Mesodermal cell (in vitro differentiated cells): Measurements from ENCODE around the gene FBXO36.

ENCODE experiments used
- H3K27ac ChIP-seq: 2 replicates; pipeline ENCODE4 v1.7.0; 2013; ENCODE audit warnings: mild to moderate bottlenecking, low read depth, low read length, moderate library complexity; ENCODE audit not compliant: severe bottlenecking
- H3K36me3 ChIP-seq: 2 replicates; pipeline ENCODE4 v1.7.1; 2013; ENCODE audit warnings: mild to moderate bottlenecking, low read length, moderate library complexity; ENCODE audit not compliant: control insufficient read depth, insufficient read depth
- H3K4me1 ChIP-seq: one replicate; pipeline ENCODE4 v1.7.1; 2013; ENCODE audit warnings: mild to moderate bottlenecking, low read length; ENCODE audit not compliant: insufficient read depth, control insufficient read depth, poor library complexity, severe bottlenecking
- H3K4me3 ChIP-seq: 2 replicates; pipeline ENCODE4 v1.7.0; 2013; ENCODE audit warnings: low read length, control low read depth, mild to moderate bottlenecking; ENCODE audit not compliant: insufficient read depth, poor library complexity, severe bottlenecking; ENCODE audit errors: extremely low read depth
- H3K9me3 ChIP-seq: 2 replicates; pipeline ENCODE4 v1.7.1; 2013; ENCODE audit warnings: mild to moderate bottlenecking, low read length, moderate library complexity; ENCODE audit not compliant: control insufficient read depth
- WGBS, 2 experiments: methylation state at CpG; one replicate each; pipeline ENCODE4 v1.1.5; 2013; ENCODE audit warnings: missing lambda C conversion rate in 2 of 2; ENCODE audit not compliant: insufficient coverage in 2 of 2; 5-methylcytosine and 5-hydroxymethylcytosine counted together

FBXO36 gene

GRCh38 chr2:230046491-230046890 lies 124.2 kb downstream of the FBXO36 start:
- Histone ChIP-seq H3K4me3 (no peak overlapping the region), H3K4me1 (no peaks in the 10 kb centered on the region), H3K36me3 (no peaks in the 10 kb centered on the region), H3K9me3 (no peaks in the 10 kb centered on the region), H3K27ac (no peak overlapping the region)
- WGBS, 2 experiments: 92 to 95% methylated on average over 15 to 16 of the region's 16 CpGs

- Histone ChIP-seq H3K9me3 (no peaks in the 10 kb centered on the region), H3K27ac (no peak overlapping the region), H3K36me3 (no peaks in the 10 kb centered on the region), H3K4me3 (no peak overlapping the region), H3K4me1 (no peaks in the 10 kb centered on the region)
- WGBS, 2 experiments: 75 to 83% methylated on average over 1 of the region's 4 CpGs
Observed at GRCh38 chr2:230048010-230048671, 125.8 kb downstream of the FBXO36 start.

- no peaks in the 10 kb centered on the region for H3K9me3 ChIP-seq
- H3K4me1 ChIP-seq: no peaks in the 10 kb centered on the region
- H3K27ac ChIP-seq: no peak overlapping the region
- WGBS, 2 experiments: 93 to 100% methylated on average over 1 to 2 of the region's 3 CpGs
- H3K36me3 ChIP-seq: no peaks in the 10 kb centered on the region
- no peak overlapping the region for H3K4me3 ChIP-seq
Observed at GRCh38 chr2:230050136-230050535, 127.8 kb downstream of the FBXO36 start.

GRCh38 chr2:230052299-230052698 lies 130.0 kb downstream of the FBXO36 start:
- no CpG with 5 or more reads among the region's 2 CpGs for WGBS, 2 experiments
- Histone ChIP-seq H3K9me3 (no peaks in the 10 kb centered on the region), H3K36me3 (no peaks in the 10 kb centered on the region), H3K4me3 (no peak overlapping the region), H3K27ac (no peak overlapping the region), H3K4me1 (no peaks in the 10 kb centered on the region)

- H3K4me1 ChIP-seq: no peaks in the 10 kb centered on the region
- no peak overlapping the region for H3K4me3 ChIP-seq
- WGBS, 2 experiments: 74 to 92% methylated on average over 2 of the region's 2 CpGs
- no peaks in the 10 kb centered on the region for H3K36me3 ChIP-seq
- H3K9me3 ChIP-seq: no peaks in the 10 kb centered on the region
- no peak overlapping the region for H3K27ac ChIP-seq
Observed at GRCh38 chr2:230053753-230054478, 131.6 kb downstream of the FBXO36 start.

- Histone ChIP-seq H3K9me3 (no peaks in the 10 kb centered on the region), H3K27ac (no peak overlapping the region), H3K36me3 (no peaks in the 10 kb centered on the region), H3K4me3 (no peak overlapping the region), H3K4me1 (no peaks in the 10 kb centered on the region)
- 100% methylated on average over 2 to 3 of the region's 3 CpGs for WGBS, 2 experiments
Observed at GRCh38 chr2:230060672-230061293, 138.5 kb downstream of the FBXO36 start.
